Left lung (tissue), 10 donors: ENCODE results near the gene TMEM164. TPM values are rescaled to one million over a fixed set of nuclear protein-coding genes. Genes with fewer than 3 reads are reported as not detected.

ENCODE experiments used
- ATAC-seq: fragments of 200-7000 bp; cut with Tn5 transposase; one replicate; pipeline ENCODE4 v1.9.1; 2020; ENCODE audit warnings: moderate library complexity
- DNase-seq, 4 donors: peaks; one replicate each; pipeline ENCODE4 v3.0.0-alpha.2; 2013 to 2020
- H3K27ac ChIP-seq, 2 donors: fragments of 200-600 bp; sonication (generic) in 1 of 2; one replicate each; pipeline versions ENCODE4 v1.5.0 to v1.8.0; 2020 to 2021
- H3K27me3 ChIP-seq, 2 donors: fragments of 200-600 bp; sonication (generic) in 1 of 2; one replicate each; pipeline versions ENCODE4 v1.5.0 to v1.8.0; 2020 to 2021
- H3K36me3 ChIP-seq, 2 donors: fragments of 200-600 bp; sonication (generic) in 1 of 2; one replicate each; pipeline versions ENCODE4 v1.5.0 to v1.8.0; 2020 to 2021
- H3K4me1 ChIP-seq, 2 donors: fragments of 200-600 bp; one replicate each; pipeline ENCODE4 v1.8.0; 2021
- H3K4me3 ChIP-seq, 2 donors: fragments of 200-600 bp; sonication (generic) in 1 of 2; one replicate each; pipeline versions ENCODE4 v1.5.0 to v1.8.0; 2020 to 2021; ENCODE audit warnings: mild to moderate bottlenecking in 1 of 2
- H3K9me3 ChIP-seq, 2 donors: fragments of 200-600 bp; sonication (generic) in 1 of 2; one replicate each; pipeline versions ENCODE4 v1.5.0 to v1.8.0; 2020 to 2021
- CTCF ChIP-seq, 2 donors: fragments of 200-600 bp; sonication (generic) in 1 of 2; IDR thresholded peaks; one replicate each; pipeline versions ENCODE4 v1.5.0 to v1.8.0; 2021; ENCODE audit warnings: antibody characterized with exemption in 2 of 2
- intact Hi-C, 2 donors: fragments of 100-400 bp; cut with DNase I; formaldehyde crosslinking; loops; one replicate each; pipeline versions ENCODE4 v1.11.2 to v1.14.2; 2022
- polyA plus RNA-seq, 6 donors: library from polyadenylated mRNA; unstranded; fragments of 120-200 nt; gene quantifications; one replicate each; pipeline ENCODE4 v1.2.1, GENCODE V29; 2013; ENCODE audit not compliant: insufficient read length in 6 of 6
- total RNA-seq, 2 donors: library from RNA; stranded (reverse); fragmentation: NEBNext Ultra II Directional; extraction: Animal tissue kit (Norgen Biotek cat#: 25700); gene quantifications; one replicate each; pipeline ENCODE4 v1.2.1, GENCODE V29; 2021
- donor health status: DM: no; HTN: yes; CAD: no.
- donor health status: DM: no; HTN: no; CAD: no.

TMEM164 gene
- total and polyA plus RNA-seq, 8 donors = 39.2 to 111 (median 47.0) TPM

GRCh38 chrX:109987884-109988283 is 15.0 kb upstream of the TMEM164 start:
- intact Hi-C loops = no loop called here
- Histone ChIP-seq H3K9me3 (no peaks in the 10 kb centered on the region), H3K4me1 (no peaks in the 10 kb centered on the region), H3K4me3 (no peak overlapping the region), H3K27me3 (no peaks in the 10 kb centered on the region), H3K27ac (no peak overlapping the region), H3K36me3 (no peaks in the 10 kb centered on the region)
- ATAC-seq (no peak), DNase-seq (no peak)
- no peak for TF ChIP-seq CTCF (IDR thresholded peaks at IDR 0.05)

GRCh38 chrX:109990582-109991276 is 12.2 kb upstream of the TMEM164 start:
- TF ChIP-seq CTCF (IDR thresholded peaks at IDR 0.05) = no peak
- ATAC-seq = no peak
- intact Hi-C loops = no loop called here

GRCh38 chrX:109992203-109992602 is 10.7 kb upstream of the TMEM164 start:
- Histone ChIP-seq H3K9me3 (no peaks in the 10 kb centered on the region), H3K36me3 (no peaks in the 10 kb centered on the region), H3K4me1 (no peaks in the 10 kb centered on the region), H3K27me3 (no peaks in the 10 kb centered on the region), H3K27ac (no peak overlapping the region), H3K4me3 (no peak overlapping the region)
- no peak for ATAC-seq
- DNase-seq = no peak
- intact Hi-C loops = no loop called here
- no peak for TF ChIP-seq CTCF (IDR thresholded peaks at IDR 0.05)

More at GRCh38 chrX:109990582-109991276, 12.2 kb upstream of the TMEM164 start:
- no peak for DNase-seq
- Histone ChIP-seq H3K9me3 (no peaks in the 10 kb centered on the region), H3K36me3 (no peaks in the 10 kb centered on the region), H3K27ac (no peak overlapping the region), H3K4me3 (no peak overlapping the region), H3K4me1 (no peaks in the 10 kb centered on the region), H3K27me3 (no peaks in the 10 kb centered on the region)

- ATAC-seq (no peak), DNase-seq (no peak)
- no peaks in the 10 kb centered on the region for H3K27me3 ChIP-seq
- intact Hi-C loops = no loop called here
- no peak for TF ChIP-seq CTCF (IDR thresholded peaks at IDR 0.05)
- no peaks in the 10 kb centered on the region for H3K36me3 ChIP-seq
- H3K27ac ChIP-seq = no peak overlapping the region
- no peak overlapping the region for H3K4me3 ChIP-seq
- no peaks in the 10 kb centered on the region for H3K9me3 ChIP-seq
- H3K4me1 ChIP-seq = no peaks in the 10 kb centered on the region
Measured at GRCh38 chrX:109995155-109995554, 7.8 kb upstream of the TMEM164 start.

- Histone ChIP-seq H3K27ac (no peak overlapping the region), H3K36me3 (no peaks in the 10 kb centered on the region), H3K9me3 (no peaks in the 10 kb centered on the region), H3K4me3 (no peak overlapping the region), H3K27me3 (no peaks in the 10 kb centered on the region), H3K4me1 (peaks cover 0 to 5% of the 10 kb centered on the region in 2 donors)
- no peak for TF ChIP-seq CTCF (IDR thresholded peaks at IDR 0.05)
- no peak for ATAC-seq
- intact Hi-C loops = no loop called here
- DNase-seq = no peak
Measured at GRCh38 chrX:109997786-109998452, 5.0 kb upstream of the TMEM164 start.
